Activated CD4-positive, alpha-beta T cell treated with anti-CD3 and anti-CD28 coated beads for 24 hours (primary cell): ENCODE results near the gene DNHD1.

Experiments
- DNase-seq, 2 donors: peaks; one replicate each; pipeline ENCODE4 v3.0.0-alpha.2; 2020; ENCODE audit warnings: low read depth in 2 of 2

DNHD1 gene

DNA sequence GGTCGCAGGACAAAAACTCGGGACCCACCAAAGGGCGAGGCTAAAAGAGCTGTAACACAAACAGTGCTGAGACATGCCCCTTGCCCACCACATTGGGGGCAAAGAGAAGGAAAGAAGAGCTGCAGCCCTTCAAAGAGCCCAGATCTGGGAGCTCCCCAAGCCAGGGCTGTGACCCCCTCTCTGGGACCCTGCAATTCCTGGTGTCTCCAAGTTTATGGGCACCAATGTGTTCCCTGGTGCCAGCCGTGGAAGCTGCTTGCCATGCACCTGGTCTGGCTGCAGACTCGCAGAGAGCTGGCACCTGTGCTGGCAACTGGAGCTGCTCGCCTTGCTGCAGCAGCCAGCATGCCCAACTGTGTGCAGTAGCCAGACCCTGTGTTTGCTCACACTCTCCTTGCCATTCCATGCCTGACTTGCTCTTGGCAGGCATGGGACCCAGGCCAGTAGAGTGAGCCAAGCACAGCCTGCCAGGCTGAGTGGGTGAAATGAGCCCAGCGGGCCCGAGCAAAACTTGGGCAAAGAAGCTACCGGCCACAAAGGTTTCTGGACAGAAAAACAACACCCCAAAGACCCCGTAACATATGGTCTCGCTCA is 90.4 kb downstream of the DNHD1 start:
- DNase-seq, result no peak

DNA sequence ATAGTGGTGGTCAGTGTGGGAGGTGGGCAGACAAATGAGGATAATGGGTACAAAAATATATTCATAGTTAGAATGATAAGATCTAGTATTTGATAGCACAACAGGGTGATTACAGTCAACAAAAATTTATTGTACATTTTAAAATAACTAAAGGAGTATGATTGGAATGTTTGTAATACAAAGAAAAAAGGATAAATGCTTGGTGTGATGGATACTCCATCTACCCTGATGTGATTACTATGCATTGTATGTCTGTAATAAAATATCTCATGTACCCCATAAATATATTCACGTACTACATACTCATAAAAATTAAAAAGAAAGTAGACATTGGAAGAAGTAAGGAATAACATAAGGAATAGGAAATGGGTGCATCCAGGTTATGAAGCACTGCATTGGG is 90.9 kb downstream of the DNHD1 start:
- DNase-seq, result no peak

DNA sequence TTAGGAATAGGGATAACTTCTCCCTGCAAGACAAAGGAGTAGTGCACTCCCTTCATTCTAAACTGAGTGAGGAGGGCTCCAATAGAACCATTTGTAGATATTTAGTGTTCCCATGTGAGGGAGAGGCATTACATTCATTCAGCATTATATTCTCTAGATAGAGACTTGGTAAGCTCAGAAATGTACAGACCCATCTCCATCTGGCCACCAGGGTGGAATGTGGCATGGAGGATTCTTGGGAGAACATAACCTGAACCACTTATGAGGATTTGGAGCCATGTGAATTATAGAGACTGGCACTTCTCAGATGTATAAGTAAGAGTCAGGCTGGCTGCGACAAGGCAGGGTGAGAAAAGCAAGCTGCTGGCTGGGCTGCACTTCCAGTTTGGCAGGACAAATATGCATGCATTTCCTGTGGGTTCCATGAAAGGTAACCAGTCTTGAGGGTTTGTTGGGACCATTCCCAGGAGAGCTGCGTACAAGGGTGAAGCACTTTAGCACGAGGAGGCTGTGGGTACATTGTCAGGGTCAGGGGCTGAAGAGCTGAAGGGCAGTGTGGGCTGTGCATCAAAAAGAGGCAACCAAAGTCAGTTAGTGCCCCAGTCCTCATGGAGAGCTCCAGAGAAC is 97.2 kb downstream of the DNHD1 start:
- DNase-seq, result no peak

DNA sequence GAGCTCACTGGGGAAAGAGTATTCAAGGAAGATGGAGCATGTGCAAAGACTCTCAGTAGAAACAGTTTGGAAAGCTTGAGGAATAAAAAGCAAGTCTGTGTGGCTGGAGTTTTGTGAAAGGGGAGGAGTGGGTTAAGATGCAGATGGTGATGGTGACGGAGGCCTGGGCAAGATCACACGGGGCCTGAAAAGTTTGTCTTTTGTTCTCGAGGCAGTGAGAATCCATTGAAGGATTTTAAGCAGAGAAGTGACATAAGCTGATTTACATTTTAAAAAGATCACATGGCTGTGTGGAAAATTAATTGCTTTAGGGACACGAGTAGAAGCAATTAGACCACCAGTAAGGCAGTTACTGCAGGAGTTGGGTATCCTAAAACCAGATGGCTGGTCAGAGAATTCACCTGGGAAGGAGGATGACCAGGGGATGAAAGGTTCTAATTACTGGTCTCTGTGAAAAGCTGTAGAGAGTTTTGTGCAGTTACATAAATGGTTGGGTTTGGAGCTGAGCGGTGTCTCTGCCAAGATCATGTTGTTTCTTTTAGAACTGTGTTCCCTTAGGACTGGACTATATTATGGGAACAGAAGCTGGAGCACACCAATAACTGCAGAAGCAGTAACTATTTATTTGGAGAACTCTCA is 99.3 kb downstream of the DNHD1 start:
- DNase-seq, result no peak

DNA sequence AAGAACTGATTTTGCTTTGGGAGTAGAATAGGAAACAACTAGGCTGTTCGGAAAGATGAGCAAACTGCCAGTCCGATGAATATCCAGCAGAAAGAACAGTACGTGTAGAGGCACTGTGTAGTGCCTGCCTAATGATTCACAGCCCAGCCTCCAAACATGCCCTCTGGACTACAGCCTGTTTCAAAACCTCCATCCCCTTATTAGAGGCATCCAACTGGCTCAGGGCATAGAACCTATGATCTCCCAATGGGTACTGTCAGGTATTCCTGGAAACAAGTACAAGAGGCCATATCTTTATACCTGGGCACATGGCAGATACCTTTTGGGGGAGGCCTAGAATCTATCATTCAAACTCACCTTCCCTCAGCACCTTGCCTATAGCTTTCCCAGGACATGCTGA is 101.5 kb downstream of the DNHD1 start:
- no peak for DNase-seq

DNA sequence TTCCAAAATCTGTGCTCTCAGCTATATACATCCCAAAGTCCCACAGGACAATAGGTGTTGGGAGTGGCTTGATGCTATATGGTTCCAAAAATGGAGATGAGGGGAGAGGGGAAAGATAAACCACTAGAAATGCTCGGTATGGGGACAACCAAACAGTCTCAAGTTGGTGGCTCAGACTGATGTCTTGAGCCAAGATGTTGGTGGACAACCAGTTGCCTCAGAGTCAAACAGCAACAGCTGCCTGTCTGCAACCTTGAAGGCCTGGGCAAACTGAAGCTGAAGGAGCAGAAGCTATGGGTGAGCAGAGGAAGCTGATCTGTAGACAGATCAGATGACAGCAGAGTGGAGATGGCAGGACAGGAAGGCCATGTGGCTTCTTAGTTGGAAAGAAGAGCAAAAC is 102.4 kb downstream of the DNHD1 start:
- no peak for DNase-seq

DNA sequence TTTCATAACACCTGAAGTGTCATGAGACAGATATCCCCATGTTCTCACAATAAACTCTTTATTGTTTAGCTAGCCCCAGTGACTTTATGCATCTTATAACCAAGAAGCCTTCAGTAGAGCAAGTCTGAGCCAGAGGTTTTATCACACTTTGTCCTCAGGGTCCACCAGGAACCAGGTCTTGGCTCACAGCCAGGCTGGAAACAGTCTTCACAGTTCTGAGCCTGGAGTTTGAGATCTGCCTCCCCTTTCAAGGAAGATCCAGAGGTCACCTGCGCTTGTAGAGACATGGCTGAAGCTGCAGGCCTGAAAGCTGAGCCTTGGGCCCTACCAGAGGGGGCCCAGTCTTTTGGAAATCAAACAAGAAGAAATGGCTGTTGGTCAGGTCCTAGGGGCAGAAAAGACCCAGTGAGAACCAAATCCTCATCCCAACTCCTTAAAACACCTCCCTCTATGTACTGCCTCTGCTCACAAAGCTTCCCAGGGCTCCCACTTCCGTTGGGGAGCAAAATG is 102.9 kb downstream of the DNHD1 start:
- no peak for DNase-seq

DNA sequence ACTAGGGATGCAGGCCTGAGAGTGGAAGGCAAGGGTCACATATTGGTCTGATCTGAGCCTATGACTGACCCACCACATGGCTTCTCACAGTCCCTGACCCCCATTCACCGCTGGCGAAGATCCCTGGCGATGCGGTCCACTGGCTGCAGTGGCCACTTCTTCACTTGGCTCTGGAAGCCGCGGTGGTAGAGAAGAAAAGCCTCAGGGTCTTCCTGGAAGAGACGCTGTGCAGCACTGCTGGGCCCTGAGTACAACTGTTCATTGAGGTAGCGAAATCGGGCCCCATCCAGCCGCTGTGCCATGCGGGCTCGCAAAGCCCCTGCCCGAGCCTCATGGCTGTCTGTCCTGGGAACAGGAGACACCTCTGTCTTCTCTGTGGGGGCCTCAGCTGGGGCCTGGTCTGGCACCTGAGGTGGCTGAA is 104.0 kb downstream of the DNHD1 start:
- no peak for DNase-seq

DNA sequence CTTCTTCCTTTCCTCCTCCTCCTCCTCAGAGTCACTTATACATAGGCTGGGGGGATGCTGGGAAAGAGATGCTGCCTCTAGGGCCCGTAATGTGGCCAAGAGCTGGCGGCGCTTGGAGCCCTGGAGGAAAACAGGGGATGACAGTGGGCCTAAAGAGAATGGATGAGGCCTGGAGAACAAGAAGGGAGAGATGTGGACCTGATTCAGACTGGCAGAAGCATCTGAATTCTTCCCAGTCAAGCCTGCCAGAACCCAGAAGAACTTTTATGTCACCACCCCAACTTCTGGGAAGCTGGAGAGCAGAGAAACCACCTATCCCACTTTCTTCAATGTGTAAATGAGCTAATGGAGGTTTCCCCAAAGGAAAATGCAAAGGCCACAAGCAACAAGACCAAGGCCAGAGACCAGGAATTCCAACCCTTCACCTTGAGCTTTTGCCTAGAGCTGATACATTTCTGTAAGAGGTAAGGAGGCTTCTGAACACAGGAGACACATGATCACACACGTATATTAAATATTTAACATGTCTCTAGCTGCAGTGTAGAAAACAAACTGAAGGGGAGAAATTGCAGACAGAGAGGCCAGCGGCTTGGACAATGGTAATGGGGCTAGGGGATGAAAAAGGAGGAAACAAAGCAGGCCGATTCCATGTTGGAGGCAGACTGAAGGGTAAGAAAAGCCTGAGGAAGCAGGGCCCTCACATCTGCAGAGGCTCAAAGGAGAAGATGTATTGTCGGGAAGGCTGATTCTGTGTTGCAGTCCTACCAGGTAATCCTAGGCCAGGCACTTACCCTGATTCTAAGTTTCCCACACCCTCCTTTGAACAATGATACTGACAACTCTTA is 105.2 kb downstream of the DNHD1 start:
- DNase-seq, result no peak

DNA sequence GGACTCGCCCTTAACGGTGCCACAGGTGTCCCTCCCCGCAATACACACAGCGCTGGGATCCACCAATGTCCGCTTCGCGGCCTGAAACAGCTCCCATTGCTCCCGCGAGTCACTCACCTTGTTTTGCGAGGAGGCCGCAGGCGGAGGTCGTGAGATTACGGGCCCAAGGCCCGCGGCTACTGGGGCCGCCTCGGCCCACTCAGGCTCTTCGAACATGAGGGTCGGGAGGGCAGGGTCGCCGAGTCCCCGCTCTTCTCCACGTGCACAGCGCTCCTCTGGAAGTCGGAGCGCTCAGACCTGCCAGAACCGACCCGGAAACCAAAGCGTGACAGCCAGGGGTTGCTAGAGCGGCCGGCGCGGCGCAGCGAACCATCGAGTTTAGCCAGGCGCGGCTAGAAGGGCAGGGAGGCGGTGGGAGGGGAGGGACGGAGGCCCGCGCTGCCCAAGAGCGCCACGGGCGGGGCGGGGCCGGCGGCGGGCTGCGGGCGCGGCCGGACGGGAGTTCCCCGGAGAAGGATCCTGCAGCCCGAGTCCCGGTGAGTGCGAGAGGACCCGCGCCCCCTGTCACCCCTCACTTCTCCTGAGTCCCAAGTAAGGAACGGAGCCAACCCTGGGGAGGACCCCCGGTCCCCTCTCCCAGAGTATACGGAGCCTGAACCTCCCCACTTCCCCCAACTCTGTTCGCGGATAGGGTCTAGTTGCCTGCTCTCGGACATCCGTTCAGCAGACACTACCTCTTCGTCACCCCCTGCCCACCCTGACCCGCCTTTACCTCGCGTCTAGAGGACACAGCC is 106.4 kb downstream of the DNHD1 start, which contains the start of the genes ILK and RRP8:
Gene ILK (plus strand): TSS at position 488 of the 794 bp plus-strand sequence. CDS start 498 bp downstream, outside the sequence.
Gene RRP8 (minus strand): TSS at position 330 of the 794 bp plus-strand sequence. CDS start 114 bp downstream, at position 216.
- DNase-seq, result peak; percentile 77 to 81

DNA sequence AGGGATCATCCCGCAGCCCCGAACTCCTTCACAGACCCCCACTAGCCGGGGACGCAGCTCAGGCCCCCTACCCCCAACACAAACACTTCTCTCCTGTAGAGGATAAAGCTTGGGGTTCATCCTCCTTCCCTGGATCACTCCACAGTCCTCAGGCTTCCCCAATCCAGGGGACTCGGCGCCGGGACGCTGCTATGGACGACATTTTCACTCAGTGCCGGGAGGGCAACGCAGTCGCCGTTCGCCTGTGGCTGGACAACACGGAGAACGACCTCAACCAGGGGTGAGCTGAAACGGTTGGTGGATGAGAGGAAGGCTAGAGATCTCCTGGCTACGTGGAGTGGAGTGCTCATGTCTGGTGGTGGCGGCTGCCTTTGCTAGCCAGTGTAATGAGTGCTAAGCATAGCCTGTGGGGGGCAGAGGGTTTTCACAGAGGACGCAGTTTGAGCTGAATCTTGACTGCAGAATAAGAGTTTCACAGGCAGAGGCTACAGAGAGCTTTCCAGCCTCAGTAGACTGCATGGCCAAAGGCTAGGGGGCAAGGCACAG is 107.1 kb downstream of the DNHD1 start:
- peak in 1 of 2 donors; percentile 16 for DNase-seq

DNA sequence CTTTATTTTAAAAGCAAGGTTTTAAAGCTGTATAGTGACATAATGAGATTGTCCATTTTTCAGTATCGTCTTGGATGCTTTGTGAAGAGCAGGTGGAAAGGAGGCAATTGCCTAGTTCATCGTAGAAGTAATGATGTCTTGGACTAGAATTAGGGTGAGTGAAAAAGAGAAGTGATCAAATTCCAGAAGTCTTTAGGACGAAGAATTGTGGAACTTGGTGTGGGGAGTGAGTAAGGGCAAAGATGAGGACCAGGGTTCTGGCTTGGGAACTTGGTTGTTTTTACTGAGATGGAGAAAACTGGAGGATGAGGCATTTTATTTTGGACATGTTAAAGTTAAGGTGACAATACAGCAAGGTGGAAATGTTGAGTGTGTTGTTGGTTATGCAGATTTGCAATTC is 107.7 kb downstream of the DNHD1 start:
- DNase-seq, result no peak

DNA sequence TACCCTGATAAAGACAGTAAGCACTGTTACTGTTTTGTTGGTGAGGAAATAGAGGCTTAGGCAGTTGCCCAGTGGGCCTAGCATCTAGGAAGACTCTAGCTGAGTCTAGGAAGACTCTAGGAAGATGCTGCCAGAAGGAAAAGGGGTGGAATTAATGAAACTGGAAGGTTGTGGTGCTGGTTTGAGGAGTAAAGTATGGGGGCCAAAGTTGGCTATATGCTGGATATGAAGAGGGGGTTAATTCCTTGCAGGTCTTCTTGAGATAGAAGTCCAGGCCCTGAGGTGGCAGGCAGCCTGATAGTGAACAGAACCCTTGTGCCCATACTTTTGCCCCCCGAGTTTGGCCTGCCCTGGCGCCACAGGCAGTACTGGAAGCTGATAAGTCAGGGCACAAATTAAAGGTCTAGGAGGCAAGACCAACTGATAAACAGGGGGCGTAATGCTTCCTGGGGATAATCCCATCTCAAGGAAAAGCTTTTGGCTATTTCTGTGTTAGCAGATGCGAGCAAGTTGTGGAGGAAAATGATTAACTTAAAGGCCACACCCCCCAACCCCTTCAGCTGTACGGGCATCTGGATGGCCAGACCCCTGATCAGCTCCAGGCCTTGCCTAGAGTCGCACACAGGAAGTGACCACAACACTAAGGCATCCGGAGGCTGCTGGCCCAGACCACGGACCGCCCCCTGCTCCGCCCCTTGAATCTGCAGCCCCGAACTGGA is 109.5 kb downstream of the DNHD1 start:
- DNase-seq, result peak in 1 of 2 donors; percentile 37

DNA sequence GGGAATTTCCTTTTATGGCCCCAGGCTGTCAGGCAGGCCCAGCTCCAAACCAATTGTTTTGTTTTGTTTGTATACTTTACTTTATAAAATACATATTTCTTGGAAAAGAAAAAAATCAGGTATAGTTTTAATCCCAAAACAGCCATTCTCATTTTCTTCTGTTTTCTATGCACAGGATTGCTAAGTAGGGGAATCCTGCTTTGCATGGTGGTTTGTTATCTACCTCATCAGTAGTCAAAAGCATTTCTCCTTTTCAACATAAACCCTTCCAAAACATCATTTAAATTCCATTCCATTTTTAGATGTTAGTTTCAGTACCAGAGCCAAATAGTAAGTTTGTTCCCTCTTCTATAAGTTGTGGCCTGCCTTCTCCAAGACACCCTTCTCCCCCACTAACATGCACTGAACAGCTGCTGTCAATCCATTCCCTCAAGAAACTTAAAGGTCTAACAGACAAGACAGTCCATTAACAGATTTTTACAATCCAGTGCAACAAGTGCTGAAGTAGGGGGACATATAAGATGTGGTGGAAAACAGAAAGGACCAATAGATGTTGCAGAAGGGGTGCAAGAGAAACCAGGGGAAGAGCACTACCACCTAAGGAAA is 110.2 kb downstream of the DNHD1 start:
- no peak for DNase-seq

DNA sequence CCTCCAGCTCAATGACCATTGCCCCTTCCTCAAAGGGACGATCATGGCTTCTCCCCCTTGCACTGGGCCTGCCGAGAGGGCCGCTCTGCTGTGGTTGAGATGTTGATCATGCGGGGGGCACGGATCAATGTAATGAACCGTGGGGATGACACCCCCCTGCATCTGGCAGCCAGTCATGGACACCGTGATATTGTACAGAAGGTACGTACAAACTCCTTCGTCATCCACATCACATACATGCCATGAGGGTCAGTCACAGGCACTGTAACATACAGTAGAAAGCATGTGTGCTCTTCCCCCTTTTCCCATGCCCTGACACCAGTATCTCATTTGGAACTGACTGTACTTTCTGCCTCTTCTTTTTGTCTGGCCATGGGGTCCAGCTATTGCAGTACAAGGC is 110.9 kb downstream of the DNHD1 start:
- no peak for DNase-seq

DNA sequence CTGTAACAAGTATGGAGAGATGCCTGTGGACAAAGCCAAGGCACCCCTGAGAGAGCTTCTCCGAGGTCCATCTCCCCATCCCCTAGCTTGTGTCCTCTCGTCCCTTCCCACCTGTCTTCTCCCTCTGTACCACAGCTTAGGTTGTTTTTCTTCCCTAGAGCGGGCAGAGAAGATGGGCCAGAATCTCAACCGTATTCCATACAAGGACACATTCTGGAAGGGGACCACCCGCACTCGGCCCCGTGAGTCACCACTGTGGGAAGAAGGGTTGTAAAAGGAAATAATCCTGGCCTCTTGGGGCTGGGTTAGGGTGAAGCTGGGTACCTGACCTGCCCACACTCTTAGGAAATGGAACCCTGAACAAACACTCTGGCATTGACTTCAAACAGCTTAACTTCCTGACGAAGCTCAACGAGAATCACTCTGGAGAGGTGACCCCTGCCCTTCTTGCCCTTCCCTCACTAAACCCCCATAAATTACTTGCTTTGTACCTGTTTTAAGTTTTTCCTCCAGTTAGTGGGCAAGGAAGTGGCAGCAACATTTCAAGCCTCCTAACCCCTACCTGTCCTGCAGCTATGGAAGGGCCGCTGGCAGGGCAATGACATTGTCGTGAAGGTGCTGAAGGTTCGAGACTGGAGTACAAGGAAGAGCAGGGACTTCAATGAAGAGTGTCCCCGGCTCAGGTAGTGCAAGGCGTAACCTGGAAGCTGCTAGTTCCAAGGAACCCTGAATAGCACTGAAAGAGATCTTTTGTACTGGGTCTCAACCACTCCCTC is 111.8 kb downstream of the DNHD1 start:
- DNase-seq, result no peak

DNA sequence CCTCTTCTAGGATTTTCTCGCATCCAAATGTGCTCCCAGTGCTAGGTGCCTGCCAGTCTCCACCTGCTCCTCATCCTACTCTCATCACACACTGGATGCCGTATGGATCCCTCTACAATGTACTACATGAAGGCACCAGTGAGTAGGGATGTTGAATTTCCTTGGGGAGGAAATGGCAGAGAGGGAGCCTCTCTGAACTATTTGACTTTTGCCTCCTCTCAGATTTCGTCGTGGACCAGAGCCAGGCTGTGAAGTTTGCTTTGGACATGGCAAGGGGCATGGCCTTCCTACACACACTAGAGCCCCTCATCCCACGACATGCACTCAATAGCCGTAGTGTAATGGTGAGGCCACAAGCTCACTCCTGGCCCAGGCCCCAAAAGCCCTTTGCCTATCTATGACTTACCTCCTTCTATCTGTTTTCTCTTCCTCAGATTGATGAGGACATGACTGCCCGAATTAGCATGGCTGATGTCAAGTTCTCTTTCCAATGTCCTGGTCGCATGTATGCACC is 112.5 kb downstream of the DNHD1 start:
- DNase-seq, result no peak

DNA sequence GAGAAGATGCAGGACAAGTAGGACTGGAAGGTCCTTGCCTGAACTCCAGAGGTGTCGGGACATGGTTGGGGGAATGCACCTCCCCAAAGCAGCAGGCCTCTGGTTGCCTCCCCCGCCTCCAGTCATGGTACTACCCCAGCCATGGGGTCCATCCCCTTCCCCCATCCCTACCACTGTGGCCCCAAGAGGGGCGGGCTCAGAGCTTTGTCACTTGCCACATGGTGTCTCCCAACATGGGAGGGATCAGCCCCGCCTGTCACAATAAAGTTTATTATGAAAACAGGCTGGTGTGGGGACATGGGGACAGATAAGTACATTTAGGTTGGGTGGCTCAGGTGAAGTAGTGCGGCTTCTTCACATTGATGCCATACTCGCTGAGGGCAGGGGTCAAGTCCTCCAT is 113.5 kb downstream of the DNHD1 start:
- no peak for DNase-seq
